HEK293T (cell line): Measurements from ENCODE around the gene FTCD.
"Not testable (repeated sequence)": the region's sequence is repeated elsewhere in the genome, so short reads cannot be mapped to it uniquely, and the experiment has no call there.

Experiments used
- CTCF ChIA-PET: fragments of 350-600 bp; formaldehyde crosslinking; extraction: SDS; loops from one replicate; lab custom pipeline; 2021; ENCODE audit warnings: antibody characterized with exemption, inconsistent platforms; lab: Yijun Ruan, JAX
- POLR2A ChIA-PET: fragments of 350-600 bp; formaldehyde crosslinking; extraction: SDS; loops from one replicate; lab custom pipeline; 2020; ENCODE audit warnings: antibody characterized with exemption, inconsistent platforms; lab: Yijun Ruan, JAX
- DNase-seq: peaks from one replicate; pipeline ENCODE4 v3.0.0; 2012; ENCODE audit warnings: mixed read lengths; ENCODE audit errors: extremely low spot score
- ARNT ChIP-seq: fragments of 450-650 bp; IDR thresholded peaks from 2 replicates; pipeline ENCODE4 v1.6.1; 2017; ENCODE audit warnings: mild to moderate bottlenecking
- BHLHE40 ChIP-seq: fragments of 450-650 bp; IDR thresholded peaks from 2 replicates; pipeline ENCODE4 v1.6.1; 2016; ENCODE audit warnings: mild to moderate bottlenecking, moderate library complexity, borderline replicate concordance
- CTBP1 ChIP-seq: fragments of 450-650 bp; IDR thresholded peaks from 2 replicates; pipeline ENCODE4 v1.6.1; 2016; ENCODE audit warnings: borderline replicate concordance
- ELF4 ChIP-seq: fragments of 450-650 bp; IDR thresholded peaks from 2 replicates; pipeline ENCODE4 v1.6.1; 2017; ENCODE audit warnings: antibody characterized with exemption
- FOXA1 ChIP-seq: fragments of 450-650 bp; IDR thresholded peaks from 2 replicates; pipeline ENCODE4 v1.6.1; 2016; ENCODE audit warnings: mild to moderate bottlenecking
- FOXK2 ChIP-seq: fragments of 450-650 bp; IDR thresholded peaks from 2 replicates; pipeline ENCODE4 v1.6.1; 2016; ENCODE audit warnings: mild to moderate bottlenecking
- FOXM1 ChIP-seq: fragments of 450-650 bp; IDR thresholded peaks from 2 replicates; pipeline ENCODE4 v1.6.1; 2017; ENCODE audit warnings: mild to moderate bottlenecking, borderline replicate concordance
- HDGF ChIP-seq: fragments of 450-650 bp; IDR thresholded peaks from 2 replicates; pipeline ENCODE4 v1.6.1; 2017; ENCODE audit warnings: antibody characterized with exemption, borderline replicate concordance
- L3MBTL2 ChIP-seq: fragments of 450-650 bp; conservative IDR thresholded peaks from 2 replicates; pipeline ENCODE4 v1.6.1; 2016; ENCODE audit warnings: mild to moderate bottlenecking
- LEF1 ChIP-seq: fragments of 450-650 bp; IDR thresholded peaks from 2 replicates; pipeline ENCODE4 v1.6.1; 2017; ENCODE audit warnings: mild to moderate bottlenecking, borderline replicate concordance
- NFRKB ChIP-seq: fragments of 450-650 bp; IDR thresholded peaks from 2 replicates; pipeline ENCODE4 v1.6.1; 2016; ENCODE audit warnings: mild to moderate bottlenecking, moderate library complexity
- SP1 ChIP-seq: fragments of 450-650 bp; IDR thresholded peaks from 2 replicates; pipeline ENCODE4 v1.6.1; 2017
- SUZ12 ChIP-seq: fragments of 450-650 bp; IDR thresholded peaks from 2 replicates; pipeline ENCODE4 v1.6.1; 2016; ENCODE audit warnings: mild to moderate bottlenecking
- TARDBP ChIP-seq: fragments of 450-650 bp; IDR thresholded peaks from 2 replicates; pipeline ENCODE4 v1.6.1; 2016
- ZNF384 ChIP-seq: fragments of 450-650 bp; IDR thresholded peaks from 2 replicates; pipeline ENCODE4 v1.6.1; 2016
- TF ChIP-seq, protein P1 (sequence below): fragments of 450-650 bp; IDR thresholded peaks from 2 replicates; pipeline ENCODE4 v1.6.1; 2016

FTCD gene

DNA sequence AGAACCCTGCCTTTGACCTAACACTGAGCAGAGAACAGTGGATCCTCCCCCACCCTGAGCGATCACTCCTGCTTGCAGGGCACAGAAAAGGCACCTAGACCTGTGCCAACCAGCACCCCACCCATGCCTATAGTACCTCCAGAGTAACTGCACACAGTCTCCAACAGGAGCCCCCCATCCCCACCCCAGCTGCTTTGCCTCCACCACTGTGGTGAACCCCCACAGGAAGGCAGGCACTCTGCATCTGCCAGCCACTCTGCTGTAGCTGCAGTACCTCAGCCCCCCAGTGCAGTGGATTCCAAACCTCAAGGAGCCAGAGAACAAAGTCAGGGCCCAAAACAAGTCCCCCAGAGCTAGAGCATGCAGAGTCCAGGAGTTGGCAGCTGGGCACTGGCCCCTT is 18.2 kb upstream of the FTCD start:
- TF ChIP-seq HDGF (no peak), FOXA1 (no peak), L3MBTL2 (no peak), SP1 (no peak), LEF1 (no peak), FOXK2 (no peak), ELF4 (no peak), FOXM1 (no peak), ZNF384 (no peak)
- CTCF ChIA-PET: no interaction called here
- DNase-seq: no peak
- POLR2A ChIA-PET: no interaction called here

DNA sequence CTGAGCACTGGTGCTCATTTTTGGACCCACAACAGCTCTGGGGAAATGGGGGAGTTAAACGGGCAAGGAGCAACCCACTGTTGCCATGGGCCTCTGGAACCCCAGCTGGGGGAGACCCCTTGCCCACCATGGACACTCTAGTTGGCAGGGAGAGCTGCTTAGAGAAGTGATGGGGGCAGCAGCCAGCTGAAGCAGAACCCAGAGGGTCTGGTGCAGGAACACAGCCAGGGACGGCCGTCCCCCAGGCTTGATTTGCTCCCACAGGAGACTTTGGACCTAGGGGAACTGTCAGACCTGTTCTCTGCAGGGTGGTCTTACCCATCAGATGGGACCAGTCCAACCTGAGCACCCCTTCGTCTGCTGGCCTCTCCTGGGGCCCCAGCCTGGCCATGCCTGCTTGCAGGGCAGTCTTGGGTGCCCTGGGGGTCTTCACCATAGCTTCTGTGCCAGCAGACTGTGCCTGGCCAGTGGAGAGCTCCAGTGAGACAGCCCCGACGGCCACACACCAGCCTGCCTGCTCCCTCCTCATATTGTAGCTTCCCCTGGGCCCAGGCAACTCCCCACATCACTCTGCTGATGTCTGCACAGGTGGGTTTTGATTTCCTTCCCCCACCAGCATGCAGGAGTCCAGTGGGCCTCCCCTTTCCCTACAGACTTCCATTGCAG is 17.6 kb upstream of the FTCD start:
- TF ChIP-seq CTBP1: no peak
- TF ChIP-seq, protein P1, sequence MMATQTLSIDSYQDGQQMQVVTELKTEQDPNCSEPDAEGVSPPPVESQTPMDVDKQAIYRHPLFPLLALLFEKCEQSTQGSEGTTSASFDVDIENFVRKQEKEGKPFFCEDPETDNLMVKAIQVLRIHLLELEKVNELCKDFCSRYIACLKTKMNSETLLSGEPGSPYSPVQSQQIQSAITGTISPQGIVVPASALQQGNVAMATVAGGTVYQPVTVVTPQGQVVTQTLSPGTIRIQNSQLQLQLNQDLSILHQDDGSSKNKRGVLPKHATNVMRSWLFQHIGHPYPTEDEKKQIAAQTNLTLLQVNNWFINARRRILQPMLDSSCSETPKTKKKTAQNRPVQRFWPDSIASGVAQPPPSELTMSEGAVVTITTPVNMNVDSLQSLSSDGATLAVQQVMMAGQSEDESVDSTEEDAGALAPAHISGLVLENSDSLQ: no peak
- ChIA-PET POLR2A (interaction anchor here (0.6 kb wide), 1 partner anchor 285 kb away, joined by 3 read pairs; no protein-coding TSS in a partner anchor), CTCF (no interaction called here)
- DNase-seq: no peak

DNA sequence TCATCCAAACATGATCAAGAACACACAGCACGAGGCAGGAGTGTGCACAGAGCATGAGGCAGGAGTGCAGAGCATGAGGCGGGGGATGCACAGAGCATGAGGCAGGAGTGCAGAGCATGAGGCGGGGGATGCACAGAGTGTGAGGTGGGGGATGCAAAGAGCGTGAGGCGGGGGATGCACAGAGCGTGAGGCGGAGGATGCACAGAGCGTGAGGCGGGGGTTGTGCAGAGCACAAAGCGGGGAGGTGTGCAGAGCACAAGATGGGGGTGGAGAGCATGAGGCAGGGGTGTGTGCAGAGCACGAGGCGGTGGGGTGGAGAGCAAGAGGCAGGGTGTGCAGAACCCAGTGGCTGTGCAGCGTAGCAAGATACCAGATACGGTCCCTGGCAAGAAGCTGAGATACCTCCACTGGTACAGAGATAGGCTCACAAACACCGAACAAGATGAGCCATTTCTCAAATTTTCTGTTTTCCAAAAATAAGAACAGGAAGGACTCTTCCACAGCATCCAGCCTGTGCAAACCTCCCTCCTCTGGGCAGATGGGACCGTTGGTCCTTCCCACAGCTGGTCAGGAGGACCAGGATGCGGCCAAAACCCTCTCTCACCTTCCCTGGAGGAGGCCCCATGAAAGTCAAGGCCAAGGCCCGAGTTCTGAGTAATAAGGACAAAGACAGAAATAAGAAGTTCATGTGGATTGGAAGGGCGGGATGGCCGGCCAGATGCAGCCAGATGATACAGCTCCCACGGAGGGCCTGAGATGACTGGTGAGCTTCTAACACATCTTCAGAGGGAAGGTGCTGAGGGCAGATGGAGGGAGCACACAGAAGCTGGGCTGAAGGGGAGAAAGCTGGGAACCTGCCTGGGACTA is 16.9 kb upstream of the FTCD start:
- no peak for TF ChIP-seq NFRKB
- no peak for TF ChIP-seq TARDBP
- TF ChIP-seq HDGF: no peak
- TF ChIP-seq L3MBTL2: no peak
- TF ChIP-seq ARNT: no peak
- TF ChIP-seq, protein P1: no peak
- no peak for TF ChIP-seq ZNF384
- TF ChIP-seq CTBP1: no peak
- TF ChIP-seq FOXK2: no peak
- TF ChIP-seq SP1: no peak
- no peak for TF ChIP-seq FOXA1
- TF ChIP-seq FOXM1: no peak
- TF ChIP-seq BHLHE40: no peak
- TF ChIP-seq ELF4: no peak
- ChIA-PET CTCF (no interaction called here), POLR2A (no interaction called here)
- DNase-seq: no peak

DNA sequence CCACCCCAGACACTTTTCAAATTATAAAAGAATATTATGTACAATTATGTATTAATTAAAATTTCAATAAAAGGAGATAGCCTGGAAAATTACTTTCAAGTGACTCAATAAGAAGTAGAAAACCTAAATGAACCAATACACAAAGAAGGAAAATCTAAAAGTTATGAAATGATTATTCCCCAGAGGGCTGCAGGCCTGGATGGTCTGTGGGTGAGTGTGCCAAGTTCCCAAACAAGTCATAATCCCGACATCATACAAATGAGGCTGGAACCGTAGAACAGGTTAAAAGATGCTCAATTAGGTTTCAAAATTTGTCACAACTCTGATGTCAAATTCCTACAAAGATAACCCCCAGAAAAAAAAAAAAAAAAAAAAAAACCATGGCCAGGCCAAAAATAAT is 16.2 kb upstream of the FTCD start:
- TF ChIP-seq FOXK2 (no peak), L3MBTL2 (no peak), HDGF (no peak), ZNF384 (no peak), CTBP1 (no peak), FOXA1 (no peak), FOXM1 (no peak), ARNT (no peak), BHLHE40 (no peak), TARDBP (no peak), SP1 (no peak), ELF4 (no peak), SUZ12 (no peak), NFRKB (no peak), LEF1 (no peak)
- TF ChIP-seq, protein P1: no peak
- DNase-seq: no peak
- POLR2A ChIA-PET: no interaction called here
- CTCF ChIA-PET: no interaction called here

DNA sequence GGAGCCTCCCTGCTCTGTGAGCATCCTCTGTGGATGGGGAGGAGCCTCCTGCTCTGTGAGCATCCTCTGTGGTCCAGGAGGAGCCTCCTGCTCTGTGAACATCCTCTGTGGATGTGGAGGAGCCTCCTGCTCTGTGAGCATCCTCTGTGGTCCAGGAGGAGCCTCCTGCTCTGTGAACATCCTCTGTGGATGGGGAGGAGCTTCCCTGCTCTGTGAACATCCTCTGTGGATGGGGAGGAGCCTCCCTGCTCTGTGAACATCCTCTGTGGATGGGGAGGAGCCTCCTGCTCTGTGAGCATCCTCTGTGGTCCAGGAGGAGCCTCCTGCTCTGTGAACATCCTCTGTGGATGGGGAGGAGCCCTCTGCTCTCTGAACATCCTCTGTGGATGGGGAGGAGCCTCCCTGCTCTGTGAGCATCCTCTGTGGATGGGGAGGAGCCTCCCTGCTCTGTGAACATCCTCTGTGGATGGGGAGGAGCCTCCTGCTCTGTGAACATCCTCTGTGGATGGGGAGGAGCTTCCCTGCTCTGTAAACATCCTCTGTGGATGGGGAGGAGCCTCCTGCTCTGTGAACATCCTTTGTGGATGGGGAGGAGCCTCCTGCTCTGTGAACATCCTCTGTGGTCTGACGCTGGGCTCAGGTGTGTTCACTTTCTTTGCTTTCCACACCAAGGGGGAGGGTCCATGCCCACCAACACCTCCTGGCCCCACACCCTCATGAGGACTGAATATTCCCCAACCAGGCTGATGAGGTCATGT is 15.2 kb upstream of the FTCD start:
- POLR2A ChIA-PET, DNase-seq, CTCF ChIA-PET: not testable (repeated sequence)

DNA sequence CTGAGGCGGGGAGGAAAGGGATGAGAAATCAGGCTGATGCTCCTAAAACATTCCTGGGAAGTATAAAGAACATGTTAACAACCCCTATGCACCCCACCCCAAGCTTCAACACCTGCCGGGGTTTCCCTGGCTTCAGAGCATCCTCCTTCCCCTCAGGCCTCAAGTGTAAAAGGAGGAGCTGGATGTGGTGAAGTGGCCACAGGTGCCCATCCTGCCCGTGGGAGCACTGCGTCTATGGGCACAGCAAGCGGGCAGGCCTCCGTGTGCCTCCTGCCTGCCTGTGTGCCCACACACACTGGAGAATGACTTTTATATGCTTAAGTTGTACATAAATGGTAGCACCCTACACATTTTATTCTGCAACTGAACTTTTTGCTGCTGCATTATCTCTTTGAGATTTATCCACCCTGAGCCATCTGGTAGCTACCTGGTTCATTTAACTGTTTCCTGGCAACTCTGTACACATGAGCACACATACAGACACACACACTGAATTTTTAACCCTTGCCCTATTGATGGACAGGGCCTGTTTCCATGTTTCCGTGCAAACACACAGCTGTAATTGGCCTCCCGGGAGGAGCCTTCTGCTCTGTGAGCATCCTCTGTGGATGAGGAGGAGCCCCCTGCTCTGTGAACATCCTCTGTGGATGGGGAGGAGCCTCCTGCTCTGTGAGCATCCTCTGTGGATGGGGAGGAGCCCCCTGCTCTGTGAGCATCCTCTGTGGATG is 13.4 kb upstream of the FTCD start:
- DNase-seq: no peak
- CTCF ChIA-PET: interaction anchor here (1.1 kb wide), 1 partner anchor 16 kb away, joined by 3 read pairs; no protein-coding TSS in a partner anchor
- POLR2A ChIA-PET: no interaction called here
- TF ChIP-seq FOXM1 (no peak), ARNT (no peak), FOXK2 (no peak), BHLHE40 (no peak), SUZ12 (no peak), LEF1 (no peak), HDGF (no peak), NFRKB (no peak), TARDBP (no peak), ZNF384 (no peak), ELF4 (no peak), FOXA1 (no peak), SP1 (no peak)
- TF ChIP-seq, protein P1: no peak
